Stimulated activated CD8-positive, alpha-beta memory T cell treated with anti-CD3 and anti-CD28 coated beads, Interleukin-12 subunit alpha, Interleukin-12 subunit beta, amount 100 ng/mL, for 4 hours (primary cell): ENCODE results near the gene ZNF620.
"Not testable (repeated sequence)": the region's sequence is repeated elsewhere in the genome, so short reads cannot be mapped to it uniquely, and the experiment has no call there.

Source experiments
- DNase-seq: peaks from one replicate; pipeline ENCODE4 v3.0.0-alpha.2; 2020; ENCODE audit warnings: low read depth

The ZNF620 gene

DNA sequence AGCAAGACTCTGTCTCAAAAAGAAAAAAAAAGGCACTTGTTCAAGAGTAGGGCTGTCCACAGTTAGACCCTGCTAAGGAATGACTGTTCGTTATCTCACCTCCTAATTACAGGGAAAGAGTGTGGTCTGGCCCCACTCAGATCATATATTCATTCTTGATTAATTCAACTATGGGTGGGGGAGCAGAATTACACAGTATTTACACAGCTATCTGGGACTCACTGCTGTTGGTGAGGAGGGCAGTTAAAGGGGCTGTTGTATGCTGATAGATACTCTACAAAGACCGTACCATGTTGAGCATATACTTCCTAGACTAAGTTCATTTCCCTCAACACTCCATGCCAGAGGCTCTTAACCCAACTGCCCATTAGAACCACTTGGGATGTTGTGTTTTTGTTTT, 3.8 kb upstream of the ZNF620 start:
- no peak for DNase-seq

DNA sequence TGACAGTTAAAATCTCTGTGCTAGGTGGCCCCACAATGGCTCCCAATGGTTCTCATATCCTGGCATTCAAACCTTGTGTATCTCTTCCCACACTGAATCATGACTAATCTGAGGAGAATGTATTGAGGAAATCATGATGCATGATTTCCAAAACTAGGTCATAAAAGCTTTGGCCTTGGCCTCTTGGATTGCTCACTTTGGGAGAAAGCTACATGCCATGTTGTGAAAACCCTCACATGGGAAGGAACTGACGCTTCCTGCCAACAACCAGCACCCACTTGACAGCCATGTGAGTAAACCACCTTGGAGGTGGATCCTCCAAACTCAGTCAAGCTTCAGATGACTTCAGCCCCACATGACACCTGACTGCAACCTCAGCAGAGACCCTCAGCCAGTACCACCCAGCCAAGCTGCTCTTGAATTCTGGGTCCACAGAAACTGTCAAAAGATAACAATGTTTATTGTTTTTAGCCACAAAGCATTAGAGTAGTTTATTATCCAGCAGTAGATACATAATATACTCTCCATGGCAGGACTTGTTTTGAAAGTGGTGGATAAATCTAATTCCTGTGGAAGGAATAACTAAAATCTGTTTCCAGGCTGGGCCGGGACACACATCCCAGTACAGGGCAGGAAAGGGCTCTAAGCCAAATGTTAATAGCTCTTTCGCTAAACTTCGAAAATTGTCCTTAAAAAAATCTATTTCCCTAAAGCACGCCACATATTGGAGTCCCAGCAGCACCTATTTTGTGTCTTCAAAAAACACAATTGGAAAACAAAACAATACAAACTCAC, 1.0 kb upstream of the ZNF620 start:
- no peak for DNase-seq

DNA sequence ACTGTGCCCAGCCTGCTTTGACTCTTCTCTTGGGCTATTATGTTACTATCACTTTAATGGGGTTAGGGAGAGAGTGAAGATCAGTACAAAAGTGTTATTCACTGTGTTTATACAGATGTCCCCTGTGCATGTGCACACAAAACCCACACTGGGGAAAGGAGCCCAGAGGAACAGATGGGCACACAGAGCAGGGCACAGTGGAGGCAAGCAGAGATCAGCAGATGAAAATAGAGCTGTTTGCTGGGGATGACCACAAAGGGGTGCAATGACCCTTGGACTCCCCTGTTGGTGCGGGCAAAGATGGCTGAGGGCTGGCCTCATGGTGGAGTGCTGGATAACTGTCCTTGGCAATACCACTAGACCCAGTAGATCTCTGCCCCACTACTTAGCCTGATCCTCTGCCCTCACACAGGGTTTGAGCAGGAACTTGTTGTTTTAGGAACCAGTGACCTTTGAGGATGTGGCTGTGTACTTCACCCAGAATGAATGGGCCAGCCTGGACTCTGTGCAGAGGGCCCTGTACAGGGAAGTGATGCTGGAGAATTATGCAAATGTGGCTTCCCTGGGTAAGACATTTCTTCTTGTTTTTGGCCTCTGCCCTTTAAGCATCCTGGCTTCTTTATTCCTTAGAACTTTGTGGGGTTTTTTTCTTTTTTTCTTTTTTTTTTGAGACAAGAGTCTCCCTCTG, 5.3 kb downstream of the ZNF620 start:
- DNase-seq = no peak

GRCh38 chr3:40516201-40516600, 10.4 kb downstream of the ZNF620 start:
- no peak for DNase-seq

DNA sequence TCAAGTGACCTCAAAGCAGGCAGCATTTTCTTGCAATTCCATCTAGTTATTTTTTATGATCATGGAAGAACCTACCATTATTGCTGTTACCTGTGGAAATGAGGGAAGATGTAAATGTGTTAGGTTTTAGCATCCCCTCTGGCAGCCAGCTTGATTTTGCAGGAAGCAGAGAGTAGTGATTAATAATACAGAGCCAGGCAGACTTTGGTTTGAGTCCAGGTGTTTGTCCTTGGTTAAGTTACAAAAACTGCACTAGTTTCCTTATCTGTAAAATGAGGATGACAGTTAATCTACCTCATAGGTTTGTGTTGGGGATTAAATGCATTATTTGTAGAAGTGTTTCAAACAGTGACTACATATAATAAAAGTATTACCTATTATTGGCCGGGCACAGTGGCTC, 12.2 kb downstream of the ZNF620 start:
- no peak for DNase-seq

GRCh38 chr3:40518848-40519247, 13.0 kb downstream of the ZNF620 start:
- DNase-seq = no peak

- no peak for DNase-seq
These were observed 15.4 kb downstream of the ZNF620 start for GRCh38 chr3:40521254-40521653.

DNA sequence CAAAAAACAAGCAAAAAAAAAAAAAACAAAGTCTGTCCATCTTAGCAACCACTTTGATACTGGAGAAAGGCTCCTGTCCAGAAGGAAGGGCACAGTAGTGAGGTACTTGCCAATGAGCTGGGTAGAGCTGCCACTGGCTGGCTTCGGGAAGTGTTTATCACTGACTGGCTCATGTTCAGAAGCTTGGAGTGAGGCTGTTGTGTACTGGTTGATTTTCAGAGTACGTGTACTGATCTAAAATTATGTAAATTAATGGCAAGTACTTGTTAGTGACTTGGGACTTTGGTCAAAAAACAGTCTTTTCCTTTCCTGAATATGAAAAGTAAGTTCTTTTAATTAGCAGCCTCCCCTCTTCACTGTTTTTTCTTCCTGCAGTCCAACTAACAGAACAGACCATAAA, 17.9 kb downstream of the ZNF620 start:
- DNase-seq = no peak

DNA sequence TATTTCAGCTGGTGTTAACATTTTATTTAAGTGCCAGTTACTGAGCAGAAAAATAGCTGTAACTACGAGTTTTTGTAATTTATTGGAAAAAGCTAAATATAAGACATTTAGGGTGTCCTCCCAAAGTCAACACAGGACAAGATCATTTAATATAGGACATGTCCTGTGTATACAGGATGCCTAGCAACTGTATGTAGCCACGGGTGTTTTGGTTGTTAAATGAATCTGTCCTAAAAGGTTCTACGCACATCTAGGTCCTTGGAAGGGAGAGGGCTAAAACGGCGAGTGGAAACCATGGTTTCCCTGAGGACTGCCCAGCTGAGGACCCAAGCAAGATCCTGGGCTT, 18.4 kb downstream of the ZNF620 start:
- DNase-seq = no peak

GRCh38 chr3:40524568-40525285, 18.9 kb downstream of the ZNF620 start, which contains the start of gene ZNF621:
ZNF621 (plus strand) TSS chr3:40524960; CDS start chr3:40525841, 881 bp downstream.
- DNase-seq = peak; percentile 73

GRCh38 chr3:40528426-40528825, 22.6 kb downstream of the ZNF620 start:
- no peak for DNase-seq

- DNase-seq = no peak
These were observed 26.4 kb downstream of the ZNF620 start for GRCh38 chr3:40532252-40532651.

DNA sequence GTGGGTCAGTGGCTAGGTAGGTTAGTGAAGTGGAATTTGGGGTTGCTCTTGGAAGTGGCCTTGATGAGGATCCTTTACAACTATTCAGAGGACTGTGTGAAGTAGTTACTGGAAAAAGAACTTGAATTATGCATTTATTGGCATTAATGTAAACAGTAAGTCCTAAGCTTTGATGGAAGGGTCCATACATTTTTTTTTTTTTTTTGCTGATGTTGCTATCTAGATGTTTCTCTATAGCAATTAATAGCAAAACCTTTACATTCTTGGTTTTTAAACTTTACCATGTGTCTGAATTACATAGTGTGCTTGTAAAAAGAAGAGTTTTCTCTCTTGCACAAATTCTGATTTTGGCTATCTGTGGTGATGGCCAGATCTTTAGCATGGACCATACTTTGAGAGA, 28.4 kb downstream of the ZNF620 start:
- DNase-seq = no peak

DNA sequence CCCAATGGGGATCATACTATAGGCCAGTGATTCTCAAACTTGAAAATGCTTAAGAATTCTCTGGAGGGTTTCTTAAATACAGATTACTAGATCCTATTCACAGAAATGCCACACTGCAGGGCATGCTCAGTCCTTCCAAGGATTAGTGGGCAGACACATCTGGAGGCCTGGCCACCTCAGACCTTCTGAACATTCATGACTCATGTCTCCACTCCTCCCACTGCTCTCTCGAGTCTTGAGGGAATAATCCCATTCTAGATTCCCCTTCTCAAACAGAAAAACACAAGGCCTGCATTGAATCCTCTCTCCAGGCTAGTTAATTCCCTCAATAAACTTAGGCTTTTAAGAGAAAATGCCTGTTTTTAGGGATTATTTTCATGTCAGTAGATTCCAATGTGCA, 41.0 kb downstream of the ZNF620 start:
- DNase-seq = no peak

DNA sequence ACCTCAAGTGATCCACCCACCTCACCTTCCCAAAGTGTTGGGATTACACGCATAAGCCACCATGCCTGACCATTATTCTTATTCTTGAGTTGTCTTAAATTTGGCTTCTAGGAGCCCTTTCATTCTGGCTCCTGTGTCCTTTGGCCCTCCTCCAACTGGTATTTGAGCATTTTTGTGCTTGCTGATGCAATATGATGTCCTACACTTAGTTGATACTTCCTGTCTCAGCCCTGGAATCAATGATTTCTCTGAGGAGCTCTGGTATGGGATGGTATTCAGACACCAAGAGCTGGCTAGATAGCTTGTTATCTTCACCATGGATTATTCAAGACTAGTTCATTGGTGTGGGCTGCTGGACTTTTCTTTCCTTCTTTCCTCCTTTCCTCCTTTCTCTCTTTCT, 44.3 kb downstream of the ZNF620 start:
- DNase-seq = no peak

- no peak for DNase-seq
These were observed 51.8 kb downstream of the ZNF620 start for GRCh38 chr3:40557575-40558161.

DNA sequence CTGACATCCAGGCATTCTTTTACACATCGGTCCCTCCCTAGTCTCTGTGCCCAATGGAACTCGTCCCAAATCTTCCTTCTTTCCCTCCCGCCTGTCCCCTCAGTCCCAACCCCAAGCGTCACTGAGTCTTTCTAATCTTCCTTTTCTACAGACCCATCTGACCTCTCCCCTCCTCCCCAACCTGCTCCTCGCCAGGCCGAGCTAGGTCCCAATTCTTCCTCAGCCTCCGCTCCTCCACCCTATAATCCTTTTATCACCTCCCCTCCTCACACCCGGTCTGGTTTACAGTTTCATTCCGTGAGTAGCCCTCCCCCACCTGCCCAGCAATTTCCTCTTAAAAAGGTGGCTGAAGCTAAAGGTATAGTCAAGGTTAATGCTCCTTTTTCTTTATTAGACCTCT, 56.6 kb downstream of the ZNF620 start:
- DNase-seq = not testable (repeated sequence)

- DNase-seq = not testable (repeated sequence)
These were observed 59.8 kb downstream of the ZNF620 start for GRCh38 chr3:40565629-40566028.

DNA sequence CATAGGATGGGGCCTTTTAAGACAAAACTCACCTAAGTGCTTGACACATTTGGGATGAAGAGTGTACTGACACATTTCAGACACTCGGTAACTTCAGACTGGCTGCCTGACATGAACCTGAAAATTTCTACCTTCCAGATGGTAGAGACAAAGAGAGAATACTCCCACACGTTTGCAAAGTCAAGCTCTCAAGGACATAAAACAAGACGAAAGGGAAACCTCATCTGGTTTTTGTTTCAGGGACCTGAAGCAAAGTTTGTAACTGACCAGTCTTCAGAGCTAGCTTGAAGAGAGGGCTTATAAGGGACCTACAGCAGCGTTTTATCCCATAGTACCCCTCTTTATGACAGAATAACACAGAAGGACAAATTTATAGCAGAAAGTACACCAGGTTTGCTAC, 60.9 kb downstream of the ZNF620 start:
- DNase-seq = no peak
